Thoracic aorta (tissue), 2 donors: Measurements from ENCODE around the gene SCIMP. TPM values are rescaled to one million over a fixed set of nuclear protein-coding genes. Genes with fewer than 3 reads are reported as not detected.
"Not testable (repeated sequence)": the region's sequence is repeated elsewhere in the genome, so short reads cannot be mapped to it uniquely, and the experiment has no call there.

Experiments
- ATAC-seq: fragments of 150-250 bp; one replicate; pipeline ENCODE4 v1.8.0; 2017; ENCODE audit warnings: low read depth; ENCODE audit not compliant: insufficient number of reproducible peaks, low FRiP score
- DNase-seq: peaks from one replicate; pipeline ENCODE4 v3.0.0-alpha.2; 2020; ENCODE audit warnings: low spot score
- H3K27ac ChIP-seq, 2 donors: fragments of 200-600 bp; sonication (generic); 1 replicate in 1 of 2; 2 replicates in 1 of 2; pipeline ENCODE4 v1.5.1; 2016; ENCODE audit warnings: mild to moderate bottlenecking in 2 of 2, moderate library complexity in 2 of 2
- H3K27me3 ChIP-seq: fragments of 200-600 bp; sonication (generic); replicated peaks from 2 replicates; pipeline ENCODE4 v1.6.0; 2016; ENCODE audit warnings: mild to moderate bottlenecking; ENCODE audit not compliant: insufficient read depth
- H3K36me3 ChIP-seq: fragments of 200-600 bp; sonication (generic); one replicate; pipeline ENCODE4 v1.5.1; 2016
- H3K4me1 ChIP-seq, 2 donors: fragments of 200-600 bp; sonication (generic); 1 replicate in 1 of 2; 2 replicates in 1 of 2; pipeline versions ENCODE4 v1.5.1 to v1.6.0; 2016; ENCODE audit warnings: low read depth in 2 of 2, mild to moderate bottlenecking in 1 of 2; ENCODE audit not compliant: control insufficient read depth in 1 of 2
- H3K4me3 ChIP-seq: fragments of 200-600 bp; sonication (generic); 2 replicates; pipeline ENCODE4 v1.5.1; 2016; ENCODE audit warnings: mild to moderate bottlenecking
- H3K9me3 ChIP-seq: fragments of 200-600 bp; sonication (generic); 2 replicates; pipeline ENCODE4 v1.5.1; 2016
- total RNA-seq, 2 donors: library from RNA; depleted of rRNA; stranded (reverse); fragments of >200 nt; gene quantifications; one replicate each; pipeline versions ENCODE4 v1.1.0 to v1.2.3, GENCODE V29; 2016
- TF ChIP-seq, protein P1 (sequence below): fragments of 200-600 bp; sonication (generic); IDR thresholded peaks from one replicate; pipeline ENCODE4 v1.5.1; 2019; ENCODE audit warnings: antibody characterized with exemption

Gene SCIMP
- total RNA-seq, 2 donors from 2014 or later, result 13.4 to 14.9 TPM

DNA sequence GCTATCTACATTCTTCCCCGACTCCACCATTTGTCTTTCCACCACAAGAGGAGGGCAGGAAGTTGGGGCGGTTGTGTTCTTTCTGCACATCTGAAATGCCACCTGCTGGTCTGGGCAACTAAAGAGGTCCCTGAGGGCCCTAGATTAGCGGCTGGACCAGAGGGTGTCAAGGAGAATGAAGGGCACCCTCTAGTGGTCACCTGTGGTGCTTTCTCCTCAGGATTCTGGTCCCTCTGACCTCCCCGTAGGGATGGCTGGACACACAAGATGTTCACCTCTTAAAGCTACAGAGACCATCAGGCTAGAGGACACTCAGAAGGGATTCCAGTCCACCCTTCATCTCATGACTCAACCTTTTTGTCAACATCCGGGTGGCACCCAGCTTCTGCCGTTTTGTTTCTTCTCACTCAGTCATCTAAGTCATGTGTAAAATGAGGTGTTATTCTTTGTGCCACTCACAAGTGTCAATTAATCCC lies 2.9 kb upstream of the SCIMP start:
- Histone ChIP-seq H3K27me3 (no peaks in the 10 kb centered on the region), H3K4me1 (no peaks in the 10 kb centered on the region), H3K36me3 (no peaks in the 10 kb centered on the region), H3K4me3 (no peak overlapping the region), H3K27ac (no peak overlapping the region), H3K9me3 (no peaks in the 10 kb centered on the region)
- no peak for ATAC-seq
- TF ChIP-seq, protein P1, sequence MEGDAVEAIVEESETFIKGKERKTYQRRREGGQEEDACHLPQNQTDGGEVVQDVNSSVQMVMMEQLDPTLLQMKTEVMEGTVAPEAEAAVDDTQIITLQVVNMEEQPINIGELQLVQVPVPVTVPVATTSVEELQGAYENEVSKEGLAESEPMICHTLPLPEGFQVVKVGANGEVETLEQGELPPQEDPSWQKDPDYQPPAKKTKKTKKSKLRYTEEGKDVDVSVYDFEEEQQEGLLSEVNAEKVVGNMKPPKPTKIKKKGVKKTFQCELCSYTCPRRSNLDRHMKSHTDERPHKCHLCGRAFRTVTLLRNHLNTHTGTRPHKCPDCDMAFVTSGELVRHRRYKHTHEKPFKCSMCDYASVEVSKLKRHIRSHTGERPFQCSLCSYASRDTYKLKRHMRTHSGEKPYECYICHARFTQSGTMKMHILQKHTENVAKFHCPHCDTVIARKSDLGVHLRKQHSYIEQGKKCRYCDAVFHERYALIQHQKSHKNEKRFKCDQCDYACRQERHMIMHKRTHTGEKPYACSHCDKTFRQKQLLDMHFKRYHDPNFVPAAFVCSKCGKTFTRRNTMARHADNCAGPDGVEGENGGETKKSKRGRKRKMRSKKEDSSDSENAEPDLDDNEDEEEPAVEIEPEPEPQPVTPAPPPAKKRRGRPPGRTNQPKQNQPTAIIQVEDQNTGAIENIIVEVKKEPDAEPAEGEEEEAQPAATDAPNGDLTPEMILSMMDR, result peak; percentile 22
- no peak for DNase-seq

GRCh38 chr17:5236938-5237540 lies 2.4 kb upstream of the SCIMP start:
- H3K27ac ChIP-seq, result no peak overlapping the region
- no peaks in the 10 kb centered on the region for H3K4me1 ChIP-seq
- no peaks in the 10 kb centered on the region for H3K36me3 ChIP-seq
- no peak for DNase-seq
- H3K9me3 ChIP-seq, result no peaks in the 10 kb centered on the region
- no peak for ATAC-seq
- H3K4me3 ChIP-seq, result no peak overlapping the region
- TF ChIP-seq, protein P1, result no peak
- no peaks in the 10 kb centered on the region for H3K27me3 ChIP-seq

DNA sequence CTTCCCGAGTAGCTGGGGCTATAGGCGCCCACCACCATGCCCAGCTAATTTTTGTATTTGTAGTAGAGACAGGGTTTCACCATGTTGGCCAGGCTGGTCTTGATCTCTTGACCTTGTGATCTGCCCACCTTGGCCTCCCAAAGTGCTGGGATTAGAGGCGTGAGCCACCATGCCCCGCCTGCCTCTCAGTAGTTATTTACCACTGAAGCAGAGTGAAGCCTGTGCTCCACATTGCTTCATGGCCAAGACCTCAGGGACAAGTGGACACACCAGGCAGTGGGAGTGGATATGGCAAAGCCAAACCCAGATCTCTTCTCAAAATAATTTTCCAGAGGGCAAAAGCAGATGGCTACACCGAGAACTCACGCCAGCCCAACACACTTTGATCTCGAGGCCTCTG lies 1.2 kb downstream of the SCIMP start:
- DNase-seq, H3K4me1 ChIP-seq, H3K27ac ChIP-seq, H3K36me3 ChIP-seq, ATAC-seq, H3K4me3 ChIP-seq, H3K27me3 ChIP-seq, H3K9me3 ChIP-seq: not testable (repeated sequence)

DNA sequence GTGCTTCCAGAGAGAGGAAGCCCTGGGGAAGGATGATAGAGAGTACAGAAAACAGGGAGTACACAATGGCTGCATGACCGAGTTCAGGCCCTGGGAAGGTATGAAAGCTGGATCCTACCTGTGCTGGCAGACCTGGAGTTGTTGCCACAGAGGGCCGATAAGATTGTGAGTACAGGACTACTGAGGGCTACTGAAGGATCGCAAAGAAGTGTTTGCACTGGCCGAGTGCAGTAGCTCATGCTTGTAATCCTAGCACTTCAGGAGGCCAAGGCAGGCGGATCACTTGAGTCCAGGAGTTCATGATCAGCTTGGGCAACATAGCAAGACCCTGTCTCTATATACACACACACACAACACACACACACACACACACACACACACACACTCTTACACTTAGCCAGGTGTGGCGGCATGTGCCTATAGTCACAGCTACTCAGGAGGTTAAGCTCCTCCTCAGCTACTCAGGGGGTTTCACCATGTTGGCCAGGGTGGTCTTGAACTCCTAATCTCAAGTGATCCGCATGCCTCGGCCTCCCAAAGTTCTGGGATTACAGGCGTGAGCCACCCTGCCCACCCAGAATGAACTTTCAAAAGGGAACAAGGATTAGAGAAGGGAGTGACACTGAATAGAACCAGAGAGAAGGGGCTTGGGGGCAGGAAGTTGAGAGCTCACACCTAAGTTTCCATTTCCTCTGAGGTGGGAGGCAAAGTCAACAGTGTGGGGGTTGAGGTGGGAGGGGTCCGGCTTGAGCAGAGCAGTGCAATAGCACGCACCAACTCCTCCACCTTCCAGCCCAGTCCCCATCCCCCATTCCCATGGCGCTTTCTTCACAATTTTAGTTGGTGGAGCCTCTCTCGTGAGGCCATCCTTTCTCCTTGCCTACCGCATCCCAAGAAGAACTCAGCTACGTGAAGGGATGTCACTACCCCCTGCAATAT lies 7.5 kb downstream of the SCIMP start:
- DNase-seq, result no peak
- Histone ChIP-seq H3K4me1 (no peaks in the 10 kb centered on the region), H3K27me3 (no peaks in the 10 kb centered on the region), H3K4me3 (no peak overlapping the region), H3K9me3 (no peaks in the 10 kb centered on the region), H3K36me3 (peaks cover 8% of the 10 kb centered on the region), H3K27ac (no peak overlapping the region)
- no peak for ATAC-seq
- TF ChIP-seq, protein P1, result no peak

DNA sequence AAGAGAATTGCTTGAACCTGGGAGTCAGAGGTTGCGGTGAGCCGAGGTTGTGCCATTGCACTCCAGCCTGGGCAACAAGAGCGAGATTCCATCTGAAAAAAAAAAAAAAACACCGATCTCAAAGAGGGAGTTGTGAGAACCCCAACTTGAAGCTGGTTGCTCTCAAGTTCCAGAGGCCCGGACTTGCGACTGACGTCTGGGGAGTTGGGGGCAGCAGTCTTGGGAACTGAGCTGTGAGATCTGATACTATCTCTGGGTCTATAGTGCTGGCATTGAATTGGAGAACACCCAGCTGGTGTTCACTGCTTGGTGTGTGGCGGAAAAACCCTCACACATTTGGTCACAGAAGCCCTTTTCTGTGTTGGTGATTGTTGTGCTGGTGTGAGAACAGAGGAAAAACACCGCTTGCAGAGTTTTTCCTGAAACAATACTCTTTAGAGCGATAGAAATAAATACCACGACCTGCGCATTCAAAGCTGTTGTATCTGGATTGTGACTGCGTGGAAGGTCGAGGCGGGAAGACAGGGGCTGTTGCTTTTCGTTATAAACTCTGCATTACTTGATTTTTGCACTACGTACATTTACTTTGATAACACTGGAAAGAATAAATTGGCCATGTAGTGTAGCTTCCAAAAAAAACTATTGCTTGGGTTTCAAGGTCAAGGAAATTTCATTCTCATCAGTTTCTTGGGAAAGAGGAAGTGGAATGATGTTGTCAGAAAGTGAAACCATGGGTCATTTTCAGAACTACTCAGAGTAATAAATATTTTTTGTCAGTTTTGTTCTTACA lies 8.8 kb downstream of the SCIMP start:
- no peak overlapping the region for H3K27ac ChIP-seq
- no peaks in the 10 kb centered on the region for H3K9me3 ChIP-seq
- TF ChIP-seq, protein P1, result no peak
- H3K4me1 ChIP-seq, result no peaks in the 10 kb centered on the region
- no peak for ATAC-seq
- H3K4me3 ChIP-seq, result no peak overlapping the region
- H3K36me3 ChIP-seq, result peaks cover 5% of the 10 kb centered on the region
- H3K27me3 ChIP-seq, result no peaks in the 10 kb centered on the region
- no peak for DNase-seq

DNA sequence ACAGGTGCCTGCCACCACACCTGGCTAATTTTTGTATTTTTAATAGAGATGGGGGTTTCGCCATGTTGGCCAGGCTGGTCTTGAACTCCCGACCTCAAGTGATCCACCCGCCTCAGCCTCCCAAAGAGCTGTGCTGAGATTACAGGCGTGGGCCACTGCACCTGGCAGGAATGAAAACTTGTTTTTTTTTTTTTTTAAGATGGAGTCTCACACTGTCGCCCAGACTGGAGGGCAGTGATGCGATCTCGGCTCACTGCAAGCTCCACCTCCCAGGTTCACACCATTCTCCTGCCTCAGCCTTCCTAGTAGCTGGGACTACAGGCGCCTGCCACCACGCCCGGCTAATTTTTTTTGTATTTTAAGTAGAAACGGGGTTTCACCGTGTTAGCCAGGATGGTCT lies 12.7 kb downstream of the SCIMP start:
- H3K27ac ChIP-seq, ATAC-seq: not testable (repeated sequence)

More for the DNA sequence above, 12.7 kb downstream of the SCIMP start:
- H3K4me3 ChIP-seq, DNase-seq, H3K4me1 ChIP-seq, H3K27me3 ChIP-seq, H3K9me3 ChIP-seq, H3K36me3 ChIP-seq: not testable (repeated sequence)
